Progenitor cell of endocrine pancreas (in vitro differentiated cells): ENCODE data around the gene SLC25A19. TPM values are rescaled to one million over a fixed set of nuclear protein-coding genes. Genes with fewer than 3 reads are reported as not detected.
A peak's percentile ranks its signal among the peaks of the same experiment; 100 is the strongest.

Source experiments
- DNase-seq: peaks from one replicate; pipeline ENCODE4 v3.0.0; 2021; ENCODE audit warnings: low spot score; ENCODE audit not compliant: unreplicated experiment
- H3K27ac Mint-ChIP-seq: 2 replicates; pipeline ENCODE4 v1.8.0; 2021; ENCODE audit warnings: mild to moderate bottlenecking, moderate library complexity, mixed read lengths
- H3K27me3 Mint-ChIP-seq: 2 replicates; pipeline ENCODE4 v1.8.0; 2021; ENCODE audit warnings: mixed read lengths
- H3K36me3 Mint-ChIP-seq: 2 replicates; pipeline ENCODE4 v1.8.0; 2022; ENCODE audit warnings: mixed read lengths; ENCODE audit not compliant: insufficient read depth
- H3K4me1 Mint-ChIP-seq: 2 replicates; pipeline ENCODE4 v1.8.0; 2021; ENCODE audit warnings: low read depth, mixed read lengths
- H3K4me3 Mint-ChIP-seq: 2 replicates; pipeline ENCODE4 v1.8.0; 2021; ENCODE audit warnings: low read depth, mild to moderate bottlenecking, moderate library complexity, mixed read lengths
- H3K9me3 Mint-ChIP-seq: 2 replicates; pipeline ENCODE4 v1.8.0; 2021; ENCODE audit warnings: low read depth, mixed read lengths
- total RNA-seq: library from RNA; stranded (reverse); gene quantifications from 2 replicates; pipeline ENCODE4 v1.2.1, GENCODE V29; 2021
- TF ChIP-seq, protein P1 (sequence below): fragments of 200-600 bp; sonication (generic); IDR thresholded peaks from one replicate; pipeline ENCODE4 v1.5.0; 2021; ENCODE audit warnings: antibody characterized with exemption, mild to moderate bottlenecking; ENCODE audit not compliant: unreplicated experiment

The SLC25A19 gene
- total RNA-seq, 1 donor from 2014 or later, result 18.4 TPM

GRCh38 chr17:75327757-75328156 lies 38.5 kb upstream of the SLC25A19 start:
- DNase-seq, result no peak
- Mint-ChIP-seq H3K36me3 (peaks cover 10% of the 10 kb centered on the region), H3K4me1 (no peaks in the 10 kb centered on the region), H3K4me3 (no peak overlapping the region), H3K9me3 (no peaks in the 10 kb centered on the region), H3K27ac (peak overlapping the region; percentile 57), H3K27me3 (no peaks in the 10 kb centered on the region)
- TF ChIP-seq, protein P1, sequence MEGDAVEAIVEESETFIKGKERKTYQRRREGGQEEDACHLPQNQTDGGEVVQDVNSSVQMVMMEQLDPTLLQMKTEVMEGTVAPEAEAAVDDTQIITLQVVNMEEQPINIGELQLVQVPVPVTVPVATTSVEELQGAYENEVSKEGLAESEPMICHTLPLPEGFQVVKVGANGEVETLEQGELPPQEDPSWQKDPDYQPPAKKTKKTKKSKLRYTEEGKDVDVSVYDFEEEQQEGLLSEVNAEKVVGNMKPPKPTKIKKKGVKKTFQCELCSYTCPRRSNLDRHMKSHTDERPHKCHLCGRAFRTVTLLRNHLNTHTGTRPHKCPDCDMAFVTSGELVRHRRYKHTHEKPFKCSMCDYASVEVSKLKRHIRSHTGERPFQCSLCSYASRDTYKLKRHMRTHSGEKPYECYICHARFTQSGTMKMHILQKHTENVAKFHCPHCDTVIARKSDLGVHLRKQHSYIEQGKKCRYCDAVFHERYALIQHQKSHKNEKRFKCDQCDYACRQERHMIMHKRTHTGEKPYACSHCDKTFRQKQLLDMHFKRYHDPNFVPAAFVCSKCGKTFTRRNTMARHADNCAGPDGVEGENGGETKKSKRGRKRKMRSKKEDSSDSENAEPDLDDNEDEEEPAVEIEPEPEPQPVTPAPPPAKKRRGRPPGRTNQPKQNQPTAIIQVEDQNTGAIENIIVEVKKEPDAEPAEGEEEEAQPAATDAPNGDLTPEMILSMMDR, result no peak

DNA sequence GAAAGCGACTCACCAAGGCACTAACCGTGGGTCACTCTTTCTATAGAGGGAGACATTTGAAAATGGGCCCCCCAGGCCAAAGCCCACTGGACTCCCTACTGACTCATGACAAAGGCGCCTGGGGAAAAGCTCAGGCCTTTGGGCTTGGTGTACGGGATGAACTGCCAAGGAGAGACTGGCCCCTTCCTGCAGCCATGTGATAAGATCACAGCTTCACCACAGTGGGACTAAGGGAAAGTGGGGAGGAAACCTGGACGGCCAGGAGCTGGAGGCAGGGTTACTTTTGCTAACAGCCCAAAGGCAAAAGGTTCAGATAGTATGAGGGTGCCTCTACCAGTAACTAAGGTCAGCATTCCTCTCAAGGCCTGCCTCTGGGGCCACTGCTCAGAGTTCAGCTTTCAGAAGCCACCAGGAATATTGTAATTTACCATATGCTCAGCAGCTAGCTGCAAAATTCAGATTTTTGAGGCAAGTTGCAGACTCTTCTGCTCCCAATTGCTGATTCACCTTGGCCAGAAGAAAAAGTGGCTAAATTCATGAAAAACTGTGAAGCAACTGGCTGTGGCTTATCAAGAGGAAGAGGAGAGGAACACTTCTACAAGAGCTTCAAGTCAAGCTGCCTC lies 37.1 kb upstream of the SLC25A19 start:
- H3K27ac Mint-ChIP-seq, result no peak overlapping the region
- peaks cover 13% of the 10 kb centered on the region for H3K36me3 Mint-ChIP-seq
- no peaks in the 10 kb centered on the region for H3K9me3 Mint-ChIP-seq
- H3K27me3 Mint-ChIP-seq, result no peaks in the 10 kb centered on the region
- TF ChIP-seq, protein P1, result no peak
- H3K4me3 Mint-ChIP-seq, result no peak overlapping the region
- no peaks in the 10 kb centered on the region for H3K4me1 Mint-ChIP-seq
- DNase-seq, result no peak

DNA sequence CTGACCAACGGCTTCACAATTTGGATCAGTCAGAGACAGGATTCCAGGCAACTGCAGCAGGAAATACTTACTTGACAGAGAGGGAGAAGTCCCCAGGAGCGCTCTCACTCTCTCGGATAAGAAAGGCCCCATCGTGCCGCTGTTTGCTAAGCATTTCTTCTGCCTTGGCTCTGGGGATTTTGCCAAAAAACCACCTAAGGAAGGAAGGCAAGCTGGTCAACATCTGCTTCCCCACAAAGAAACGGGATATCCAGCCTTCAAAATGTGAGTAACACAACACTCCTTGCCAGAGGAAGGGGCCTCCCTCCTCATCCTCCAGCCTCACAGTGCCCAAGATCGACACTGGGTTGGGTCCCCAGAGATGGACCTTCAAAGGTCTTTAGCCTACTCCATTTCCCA lies 36.6 kb upstream of the SLC25A19 start:
- no peak overlapping the region for H3K4me3 Mint-ChIP-seq
- no peak overlapping the region for H3K27ac Mint-ChIP-seq
- DNase-seq, result no peak
- H3K36me3 Mint-ChIP-seq, result peaks cover 14% of the 10 kb centered on the region
- no peaks in the 10 kb centered on the region for H3K4me1 Mint-ChIP-seq
- TF ChIP-seq, protein P1, result no peak
- H3K9me3 Mint-ChIP-seq, result no peaks in the 10 kb centered on the region
- H3K27me3 Mint-ChIP-seq, result no peaks in the 10 kb centered on the region

DNA sequence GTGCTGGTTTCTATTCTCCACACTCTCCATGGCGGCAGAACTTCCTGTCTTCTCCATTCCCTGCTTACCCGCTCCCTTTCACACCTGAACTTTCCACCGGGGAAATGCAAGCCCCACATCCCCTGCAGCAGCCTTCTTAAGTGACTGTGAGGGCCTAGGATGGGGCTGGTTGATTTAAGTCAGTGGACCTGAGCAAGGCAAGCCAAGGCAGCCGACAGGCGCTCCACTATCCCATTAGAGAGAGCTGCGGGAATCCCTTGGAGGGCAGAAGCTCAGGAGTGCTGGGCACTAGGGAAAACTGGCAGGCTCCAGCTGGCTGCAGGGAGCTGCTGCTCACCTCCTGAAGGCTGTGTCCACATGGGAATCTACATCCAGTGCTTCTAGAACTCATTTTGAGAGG lies 36.1 kb upstream of the SLC25A19 start:
- Mint-ChIP-seq H3K4me1 (no peaks in the 10 kb centered on the region), H3K27me3 (no peaks in the 10 kb centered on the region), H3K27ac (peak overlapping the region; percentile 47), H3K9me3 (no peaks in the 10 kb centered on the region), H3K36me3 (peaks cover 18% of the 10 kb centered on the region), H3K4me3 (no peak overlapping the region)
- TF ChIP-seq, protein P1, result no peak
- DNase-seq, result no peak

- Mint-ChIP-seq H3K27ac (no peak overlapping the region), H3K9me3 (no peaks in the 10 kb centered on the region), H3K4me3 (no peak overlapping the region), H3K4me1 (no peaks in the 10 kb centered on the region), H3K36me3 (peaks cover 18% of the 10 kb centered on the region), H3K27me3 (no peaks in the 10 kb centered on the region)
- TF ChIP-seq, protein P1, result no peak
- no peak for DNase-seq
These were observed 32.3 kb upstream of the SLC25A19 start for GRCh38 chr17:75321506-75321905.
